Activated naive CD4-positive, alpha-beta T cell treated with anti-CD3 and anti-CD28 coated beads for 36 hours (primary cell): ENCODE results near the gene PKIB. TPM values are rescaled to one million over a fixed set of nuclear protein-coding genes. Genes with fewer than 3 reads are reported as not detected.
"Not testable (repeated sequence)": the region's sequence is repeated elsewhere in the genome, so short reads cannot be mapped to it uniquely, and the experiment has no call there.

Source experiments
- CTCF ChIA-PET: fragments of 350-600 bp; sonication (Branson Sonifier 250); formaldehyde crosslinking; loops from one replicate; lab custom pipeline; 2021; ENCODE audit warnings: antibody characterized with exemption; lab: Charles Lee
- DNase-seq: peaks from one replicate; pipeline ENCODE4 v3.0.0-alpha.2; 2020
- H3K27ac Mint-ChIP-seq: one replicate; pipeline ENCODE4 v1.8.0; 2021; ENCODE audit warnings: mild to moderate bottlenecking, mixed read lengths
- H3K27me3 Mint-ChIP-seq: one replicate; pipeline ENCODE4 v1.8.0; 2021; ENCODE audit warnings: low read depth, mixed read lengths
- H3K36me3 Mint-ChIP-seq: one replicate; pipeline ENCODE4 v1.8.0; 2021; ENCODE audit warnings: low read depth, mixed read lengths
- H3K4me1 Mint-ChIP-seq: one replicate; pipeline ENCODE4 v1.8.0; 2021; ENCODE audit warnings: low read depth, mixed read lengths
- H3K4me3 Mint-ChIP-seq: one replicate; pipeline ENCODE4 v1.8.0; 2021; ENCODE audit warnings: mild to moderate bottlenecking, moderate library complexity, mixed read lengths
- H3K9me3 Mint-ChIP-seq: one replicate; pipeline ENCODE4 v1.8.0; 2021; ENCODE audit warnings: mixed read lengths
- intact Hi-C: fragments of 100-400 bp; cut with micrococcal nuclease; formaldehyde crosslinking; loops from one replicate; pipeline ENCODE4 v1.15.1; 2023
- total RNA-seq, 2 experiments: library from RNA; stranded (reverse); gene quantifications; one replicate each; pipeline ENCODE4 v1.2.3, GENCODE V29; 2021

PKIB gene
- total RNA-seq, 2 experiments from 2014 or later = 0.67 TPM; not detected in 1

DNA sequence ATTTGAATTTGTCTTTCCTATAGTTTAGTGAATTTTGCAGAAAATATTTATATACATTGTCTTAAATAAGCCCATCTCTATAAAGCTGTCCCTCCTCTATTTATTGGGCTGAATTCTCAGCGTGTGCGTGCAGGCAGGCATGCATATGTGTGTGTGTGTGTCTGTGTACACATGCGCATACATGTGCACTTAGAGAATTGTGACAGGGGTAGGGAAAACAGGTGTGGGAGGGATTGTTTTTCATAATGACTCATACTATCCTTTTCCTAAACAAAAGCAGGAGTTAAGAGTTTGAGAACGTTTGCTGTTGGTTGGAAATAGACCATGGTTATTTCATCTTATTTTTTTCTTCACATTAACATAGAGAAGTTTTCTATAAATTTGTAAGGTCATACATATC lies 126.0 kb downstream of the PKIB start:
- Mint-ChIP-seq H3K27me3 (peaks cover 15% of the 10 kb centered on the region), H3K4me3 (no peak overlapping the region), H3K9me3 (no peaks in the 10 kb centered on the region), H3K27ac (no peak overlapping the region), H3K36me3 (no peaks in the 10 kb centered on the region), H3K4me1 (no peaks in the 10 kb centered on the region)
- no peak for DNase-seq
- CTCF ChIA-PET = no interaction called here
- intact Hi-C loops = no loop called here

- no peaks in the 10 kb centered on the region for H3K4me1 Mint-ChIP-seq
- intact Hi-C loops = no loop called here
- no peaks in the 10 kb centered on the region for H3K36me3 Mint-ChIP-seq
- no peaks in the 10 kb centered on the region for H3K9me3 Mint-ChIP-seq
- peaks cover 15% of the 10 kb centered on the region for H3K27me3 Mint-ChIP-seq
- CTCF ChIA-PET = no interaction called here
- DNase-seq = no peak
- H3K27ac Mint-ChIP-seq = no peak overlapping the region
- H3K4me3 Mint-ChIP-seq = no peak overlapping the region
Measured at GRCh38 chr6:122736616-122737015, 126.4 kb downstream of the PKIB start.

GRCh38 chr6:122740091-122740490 lies 129.9 kb downstream of the PKIB start:
- CTCF ChIA-PET = interaction anchor here (0.6 to 2.0 kb wide), 3 partner anchors 99 to 1712 kb away, joined by 3 to 9 read pairs (median 3); no protein-coding TSS in a partner anchor
- Mint-ChIP-seq H3K9me3 (no peaks in the 10 kb centered on the region), H3K36me3 (no peaks in the 10 kb centered on the region), H3K4me3 (no peak overlapping the region), H3K27me3 (peaks cover 1% of the 10 kb centered on the region), H3K4me1 (no peaks in the 10 kb centered on the region), H3K27ac (no peak overlapping the region)
- DNase-seq = no peak
- intact Hi-C loops = no loop called here

DNA sequence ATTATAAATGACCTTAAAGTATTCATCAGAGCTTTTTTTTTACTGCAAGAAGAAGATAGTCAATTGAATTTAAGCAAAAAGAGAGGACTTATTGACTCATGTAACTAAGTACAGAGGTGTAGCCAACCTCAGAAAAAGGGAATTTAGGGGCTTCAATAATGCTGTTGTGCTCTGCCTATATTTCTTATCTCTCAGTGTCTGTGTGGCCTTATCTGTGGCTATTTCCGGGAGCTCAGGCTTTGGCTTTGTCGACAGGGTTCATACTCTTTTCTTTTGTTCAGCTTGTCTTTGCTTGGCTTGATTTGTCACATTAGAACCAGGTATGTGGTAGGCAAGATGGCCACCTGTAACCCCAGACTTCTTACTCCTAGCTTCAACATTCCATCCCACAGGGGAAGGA lies 130.7 kb downstream of the PKIB start:
- intact Hi-C loops = no loop called here
- no peak overlapping the region for H3K4me3 Mint-ChIP-seq

DNA sequence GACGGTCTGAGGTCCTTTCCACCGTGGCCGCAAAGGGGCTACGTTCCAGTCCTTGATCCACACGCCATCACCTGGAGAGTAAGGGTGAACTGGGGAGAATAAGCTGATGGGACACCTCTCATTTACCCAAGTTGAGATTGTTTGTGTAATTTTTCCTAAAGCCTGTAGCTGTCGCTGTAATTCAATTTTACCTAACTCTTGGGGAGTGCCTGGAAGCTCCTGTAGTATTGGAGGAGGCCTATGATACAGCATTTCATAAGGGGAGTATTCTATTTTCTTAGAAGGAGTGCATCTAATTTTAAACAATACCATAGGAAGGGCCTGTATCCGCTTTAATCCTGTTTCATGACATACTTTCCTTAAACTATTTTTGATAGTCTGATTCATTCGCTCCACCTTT lies 134.0 kb downstream of the PKIB start:
- not testable (repeated sequence) for H3K27ac Mint-ChIP-seq, H3K9me3 Mint-ChIP-seq, H3K36me3 Mint-ChIP-seq, H3K4me1 Mint-ChIP-seq, H3K4me3 Mint-ChIP-seq, DNase-seq, H3K27me3 Mint-ChIP-seq
- intact Hi-C loops = loop anchor here (1.0 kb wide), 1 partner anchor 95 kb away; no protein-coding TSS in a partner anchor
- CTCF ChIA-PET = interaction anchor here (0.9 to 3.0 kb wide), 5 partner anchors 10 to 573 kb away, joined by 3 to 21 read pairs (median 4); no protein-coding TSS in a partner anchor

More for the DNA sequence above, 130.7 kb downstream of the PKIB start:
- CTCF ChIA-PET = interaction anchor here (0.6 to 2.2 kb wide), 2 partner anchors 10 to 1713 kb away, joined by 3 to 10 read pairs; no protein-coding TSS in a partner anchor
- H3K9me3 Mint-ChIP-seq = no peaks in the 10 kb centered on the region
- H3K36me3 Mint-ChIP-seq = no peaks in the 10 kb centered on the region
- no peaks in the 10 kb centered on the region for H3K4me1 Mint-ChIP-seq
- H3K27me3 Mint-ChIP-seq = no peaks in the 10 kb centered on the region
- DNase-seq = no peak
- no peak overlapping the region for H3K27ac Mint-ChIP-seq

DNA sequence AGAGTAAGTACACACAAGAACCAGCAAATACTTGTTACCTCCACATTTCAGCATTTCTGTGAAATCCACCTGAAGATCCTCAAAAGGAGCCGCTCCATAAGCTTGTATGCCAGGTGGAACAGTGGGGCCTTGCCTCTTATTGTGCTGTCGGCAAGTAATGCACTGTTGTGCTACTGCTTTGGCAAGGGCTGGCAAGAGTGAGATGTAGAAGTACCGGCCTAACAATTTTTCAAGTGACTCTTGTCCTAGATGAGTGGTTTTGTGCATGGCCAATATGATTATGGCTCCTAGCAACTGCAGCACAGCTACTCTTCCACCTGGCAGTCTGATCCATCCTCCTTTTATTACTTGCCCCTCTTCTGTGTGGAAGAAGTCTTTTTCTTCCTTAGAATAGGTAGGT lies 134.7 kb downstream of the PKIB start:
- not testable (repeated sequence) for H3K4me3 Mint-ChIP-seq, H3K27me3 Mint-ChIP-seq, H3K9me3 Mint-ChIP-seq, DNase-seq, H3K27ac Mint-ChIP-seq, H3K4me1 Mint-ChIP-seq, H3K36me3 Mint-ChIP-seq
- CTCF ChIA-PET = interaction anchor here (1.4 to 3.0 kb wide), 2 partner anchors 94 to 95 kb away, joined by 6 to 21 read pairs; no protein-coding TSS in a partner anchor
- intact Hi-C loops = loop anchor here (1.0 kb wide), 1 partner anchor 94 kb away; no protein-coding TSS in a partner anchor

- H3K27ac Mint-ChIP-seq = no peak overlapping the region
- intact Hi-C loops = no loop called here
Measured at GRCh38 chr6:122746688-122747087, 136.5 kb downstream of the PKIB start.

DNA sequence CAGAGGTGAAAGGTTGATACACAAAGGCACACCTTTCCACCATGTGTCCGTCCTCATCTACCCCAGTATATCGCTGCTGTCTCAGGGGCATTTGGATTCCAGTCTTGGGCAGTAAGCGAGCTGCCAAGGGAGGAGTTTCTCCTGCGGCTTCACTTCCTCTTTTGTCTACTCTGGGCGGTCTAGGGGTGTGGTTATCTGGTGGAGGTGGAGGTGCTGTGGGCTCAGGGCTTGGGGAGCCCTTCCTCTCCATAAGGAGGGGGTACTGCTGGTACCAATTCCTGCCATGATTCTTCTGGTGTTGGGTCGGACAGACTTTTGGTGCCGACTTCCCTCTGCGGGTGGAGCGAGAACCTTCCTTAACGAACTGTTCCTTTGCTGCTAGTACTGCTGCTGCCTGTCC lies 137.4 kb downstream of the PKIB start:
- CTCF ChIA-PET = interaction anchor here (1.1 kb wide), 1 partner anchor 92 kb away, joined by 3 read pairs; no protein-coding TSS in a partner anchor
- peaks cover 23% of the 10 kb centered on the region for H3K4me1 Mint-ChIP-seq
- peaks cover 4% of the 10 kb centered on the region for H3K9me3 Mint-ChIP-seq
- no peak overlapping the region for H3K4me3 Mint-ChIP-seq
- DNase-seq = no peak
- H3K27me3 Mint-ChIP-seq = no peaks in the 10 kb centered on the region
- intact Hi-C loops = no loop called here
- H3K36me3 Mint-ChIP-seq = no peaks in the 10 kb centered on the region
- H3K27ac Mint-ChIP-seq = no peak overlapping the region

More at GRCh38 chr6:122746688-122747087, 136.5 kb downstream of the PKIB start:
- peaks cover 18% of the 10 kb centered on the region for H3K4me1 Mint-ChIP-seq
- no peak for DNase-seq
- CTCF ChIA-PET = interaction anchor here (1.0 to 3.0 kb wide), 2 partner anchors 93 to 217 kb away, joined by 3 to 21 read pairs; no protein-coding TSS in a partner anchor
- no peaks in the 10 kb centered on the region for H3K27me3 Mint-ChIP-seq
- H3K36me3 Mint-ChIP-seq = no peaks in the 10 kb centered on the region
- H3K4me3 Mint-ChIP-seq = no peak overlapping the region
- peaks cover 4% of the 10 kb centered on the region for H3K9me3 Mint-ChIP-seq

- DNase-seq, H3K36me3 Mint-ChIP-seq, CTCF ChIA-PET, H3K27me3 Mint-ChIP-seq, H3K4me3 Mint-ChIP-seq, H3K9me3 Mint-ChIP-seq, intact Hi-C loops, H3K27ac Mint-ChIP-seq: not testable (repeated sequence)
- H3K4me1 Mint-ChIP-seq = peaks cover 31% of the 10 kb centered on the region
Measured at GRCh38 chr6:122748945-122749344, 138.7 kb downstream of the PKIB start.

- H3K4me3 Mint-ChIP-seq = no peak overlapping the region
- H3K36me3 Mint-ChIP-seq = no peaks in the 10 kb centered on the region
- H3K27me3 Mint-ChIP-seq = no peaks in the 10 kb centered on the region
- no peak for DNase-seq
- CTCF ChIA-PET = no interaction called here
- peaks cover 4% of the 10 kb centered on the region for H3K9me3 Mint-ChIP-seq
- no peak overlapping the region for H3K27ac Mint-ChIP-seq
- intact Hi-C loops = loop anchor here (2.0 to 5.0 kb wide), 3 partner anchors 39 to 357 kb away; partner anchors contain the start of genes SERINC1 and SMPDL3A
- H3K4me1 Mint-ChIP-seq = peaks cover 33% of the 10 kb centered on the region
Measured at GRCh38 chr6:122749451-122750050, 139.3 kb downstream of the PKIB start.

DNA sequence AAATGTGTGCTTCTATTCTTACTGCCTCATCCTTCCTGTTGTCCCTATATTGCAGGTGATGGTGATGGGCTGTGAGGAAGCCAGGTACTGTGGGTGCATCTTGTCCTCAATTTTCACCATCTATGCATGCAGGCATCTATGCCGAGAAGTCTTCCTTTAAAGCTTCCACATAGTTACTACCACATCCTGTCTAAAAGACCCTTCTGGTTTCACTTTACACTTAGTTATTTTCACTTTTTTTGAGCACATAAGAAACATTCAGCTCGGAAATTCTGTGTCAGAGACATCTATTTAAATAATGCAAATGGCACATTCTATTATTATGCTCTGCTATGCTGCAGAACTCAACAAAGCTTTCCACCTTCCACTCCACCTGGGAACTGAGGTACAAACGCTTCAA lies 141.1 kb downstream of the PKIB start:
- Mint-ChIP-seq H3K4me1 (peaks cover 37% of the 10 kb centered on the region), H3K27me3 (no peaks in the 10 kb centered on the region), H3K27ac (peak overlapping the region; percentile 33), H3K4me3 (no peak overlapping the region), H3K36me3 (no peaks in the 10 kb centered on the region), H3K9me3 (peaks cover 4% of the 10 kb centered on the region)
- intact Hi-C loops = loop anchor here (1.0 to 5.0 kb wide), 4 partner anchors 8 to 359 kb away; partner anchors contain the start of genes SERINC1 and SMPDL3A
- CTCF ChIA-PET = interaction anchor here (0.6 to 1.4 kb wide), 3 partner anchors 19 to 1108 kb away, joined by 3 to 6 read pairs (median 3); no protein-coding TSS in a partner anchor
- peak; percentile 18 for DNase-seq

- CTCF ChIA-PET = no interaction called here
- H3K9me3 Mint-ChIP-seq = peaks cover 4% of the 10 kb centered on the region
- H3K27me3 Mint-ChIP-seq = no peaks in the 10 kb centered on the region
- no peak overlapping the region for H3K4me3 Mint-ChIP-seq
- H3K36me3 Mint-ChIP-seq = no peaks in the 10 kb centered on the region
- intact Hi-C loops = loop anchor here (5.0 kb wide), 1 partner anchor 360 kb away; no protein-coding TSS in a partner anchor
- no peak overlapping the region for H3K27ac Mint-ChIP-seq
- DNase-seq = no peak
- peaks cover 37% of the 10 kb centered on the region for H3K4me1 Mint-ChIP-seq
Measured at GRCh38 chr6:122752459-122752858, 142.3 kb downstream of the PKIB start.
